Myocyte (in vitro differentiated cells): ENCODE data around the gene GABARAP. TPM values are rescaled to one million over a fixed set of nuclear protein-coding genes. Genes with fewer than 3 reads are reported as not detected.

Source experiments
- DNase-seq: peaks from one replicate; pipeline ENCODE4 v3.0.0-alpha.2; 2012; ENCODE audit warnings: low read depth
- total RNA-seq: library from RNA; depleted of rRNA; stranded (reverse); fragments of >200 nt; gene quantifications from 2 replicates; pipeline ENCODE4 v1.2.3, GENCODE V29; 2014

Gene GABARAP
- total RNA-seq, 1 donor from 2014 or later = 315 TPM

- peak; percentile 31 for DNase-seq
These were observed 18.9 kb downstream of the GABARAP start for GRCh38 chr17:7223375-7223774.

GRCh38 chr17:7222972-7223292, 19.3 kb downstream of the GABARAP start:
- no peak for DNase-seq

DNA sequence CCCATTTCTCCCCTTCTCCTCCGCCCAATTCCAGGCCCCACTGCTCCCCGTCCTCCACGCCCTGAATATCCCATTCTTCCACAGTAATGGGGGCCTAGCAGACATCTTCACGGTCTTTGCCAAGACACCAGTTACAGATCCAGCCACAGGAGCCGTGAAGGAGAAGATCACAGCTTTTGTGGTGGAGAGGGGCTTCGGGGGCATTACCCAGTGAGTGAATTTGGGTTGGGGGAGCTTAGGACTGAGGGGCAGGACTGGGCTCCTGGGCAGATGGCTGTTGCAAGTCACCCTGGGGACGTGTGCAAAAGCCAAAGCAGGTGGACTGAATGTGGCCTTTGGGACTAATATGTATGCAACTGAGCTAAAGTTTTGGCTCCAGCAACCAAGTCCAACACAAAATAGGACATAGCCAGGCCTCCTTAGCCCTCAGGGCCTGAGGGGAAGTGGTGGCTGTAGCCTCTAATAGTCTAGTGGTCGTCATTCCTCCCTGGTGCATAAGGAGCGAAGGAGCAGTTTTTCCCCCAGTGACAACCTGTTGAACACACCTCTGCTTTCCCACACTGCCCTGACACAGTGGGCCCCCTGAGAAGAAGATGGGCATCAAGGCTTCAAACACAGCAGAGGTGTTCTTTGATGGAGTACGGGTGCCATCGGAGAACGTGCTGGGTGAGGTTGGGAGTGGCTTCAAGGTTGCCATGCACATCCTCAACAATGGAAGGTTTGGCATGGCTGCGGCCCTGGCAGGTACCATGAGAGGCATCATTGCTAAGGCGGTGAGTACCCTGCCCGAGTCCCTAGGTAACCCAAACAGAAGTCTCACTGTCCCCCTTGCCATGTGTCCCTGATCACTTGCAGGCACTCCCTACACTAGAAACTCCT, 19.9 kb downstream of the GABARAP start:
- DNase-seq = peak; percentile 9

DNA sequence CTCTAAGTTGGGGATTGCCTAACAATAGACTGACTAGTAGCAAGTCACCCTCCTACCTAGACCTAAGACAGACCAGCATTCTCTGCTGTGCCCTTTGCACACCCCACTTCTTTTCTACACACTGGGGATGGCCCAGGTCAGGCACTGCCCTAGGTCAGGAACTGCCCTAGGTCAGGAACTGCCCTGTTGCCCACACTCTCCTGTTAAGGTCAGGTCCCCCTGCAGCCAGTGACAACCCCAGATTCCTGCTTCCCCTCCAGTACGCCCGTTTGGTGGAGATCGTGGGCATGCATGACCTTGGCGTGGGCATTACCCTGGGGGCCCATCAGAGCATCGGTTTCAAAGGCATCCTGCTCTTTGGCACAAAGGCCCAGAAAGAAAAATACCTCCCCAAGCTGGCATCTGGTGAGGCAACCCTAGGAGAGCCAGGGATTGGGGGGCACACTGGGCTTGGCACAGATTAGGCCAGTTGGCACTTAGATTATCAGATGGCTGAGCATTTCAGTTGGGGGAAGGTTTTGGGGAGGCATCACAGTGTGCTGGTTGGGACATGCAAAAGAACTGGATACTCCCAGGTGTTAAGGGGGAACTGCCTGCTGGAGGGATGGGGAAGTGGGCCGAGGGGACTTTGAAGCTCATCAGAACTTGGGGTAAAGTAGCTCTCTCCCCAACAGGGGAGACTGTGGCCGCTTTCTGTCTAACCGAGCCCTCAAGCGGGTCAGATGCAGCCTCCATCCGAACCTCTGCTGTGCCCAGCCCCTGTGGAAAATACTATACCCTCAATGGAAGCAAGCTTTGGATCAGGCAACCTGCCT, 20.8 kb downstream of the GABARAP start:
- DNase-seq = no peak

DNA sequence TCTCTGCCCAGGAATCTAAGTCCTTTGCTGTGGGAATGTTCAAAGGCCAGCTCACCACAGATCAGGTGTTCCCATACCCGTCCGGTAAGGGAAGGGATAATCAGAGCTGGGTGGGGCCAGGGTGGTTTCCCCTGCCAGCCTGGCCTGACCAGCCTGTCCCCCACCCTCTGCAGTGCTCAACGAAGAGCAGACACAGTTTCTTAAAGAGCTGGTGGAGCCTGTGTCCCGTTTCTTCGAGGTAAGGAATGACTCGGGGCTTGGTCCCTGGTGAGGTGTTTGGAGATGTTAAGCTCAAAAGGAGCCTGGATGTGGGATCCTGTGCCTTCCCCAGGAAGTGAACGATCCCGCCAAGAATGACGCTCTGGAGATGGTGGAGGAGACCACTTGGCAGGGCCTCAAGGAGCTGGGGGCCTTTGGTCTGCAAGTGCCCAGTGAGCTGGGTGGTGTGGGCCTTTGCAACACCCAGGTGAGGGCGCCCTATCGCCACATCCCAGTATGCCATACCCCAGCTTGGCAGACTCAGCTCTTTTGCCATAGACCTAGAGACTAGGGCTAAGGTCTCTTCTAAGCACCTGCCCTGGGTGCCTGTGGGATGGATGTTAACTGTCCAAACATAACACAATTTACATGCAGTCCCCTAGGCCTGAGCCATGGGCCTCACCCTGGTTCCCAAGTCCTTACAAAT, 21.5 kb downstream of the GABARAP start:
- peak; percentile 79 for DNase-seq

GRCh38 chr17:7219812-7220592, 22.2 kb downstream of the GABARAP start, which contains the start of the genes ACADVL and DLG4:
TSS of gene ACADVL (plus strand) at chr17:7219938. CDS start at chr17:7219985, 47 bp downstream.
TSS of gene DLG4 (minus strand) at chr17:7219836.
- peak; percentile 92 for DNase-seq

GRCh38 chr17:7219229-7219811, 22.9 kb downstream of the GABARAP start:
- no peak for DNase-seq

DNA sequence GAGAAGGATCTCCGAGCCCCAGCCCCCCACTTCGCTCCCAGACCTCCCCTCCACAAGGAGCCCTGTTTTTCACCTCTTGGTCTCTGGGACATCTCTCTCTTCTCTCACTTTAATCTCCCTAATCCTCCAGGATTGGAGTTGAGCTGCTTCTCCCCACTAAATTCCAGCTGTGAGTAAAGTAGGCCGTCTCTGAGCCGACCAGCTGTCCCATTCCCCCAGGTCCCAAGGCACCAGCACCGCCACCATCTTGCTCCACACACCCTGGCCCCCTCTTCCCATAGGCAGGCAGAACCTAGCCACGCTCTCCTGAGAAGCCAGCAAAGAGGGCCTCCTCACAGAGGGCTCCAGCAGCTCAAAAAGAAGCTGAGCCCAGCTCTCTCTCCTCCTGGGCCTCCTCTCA, 23.5 kb downstream of the GABARAP start:
- no peak for DNase-seq

GRCh38 chr17:7218166-7218565, 24.1 kb downstream of the GABARAP start:
- no peak for DNase-seq

GRCh38 chr17:7217113-7217987, 24.9 kb downstream of the GABARAP start:
- peak; percentile 70 for DNase-seq

GRCh38 chr17:7216242-7217112, 25.8 kb downstream of the GABARAP start:
- DNase-seq = no peak

DNA sequence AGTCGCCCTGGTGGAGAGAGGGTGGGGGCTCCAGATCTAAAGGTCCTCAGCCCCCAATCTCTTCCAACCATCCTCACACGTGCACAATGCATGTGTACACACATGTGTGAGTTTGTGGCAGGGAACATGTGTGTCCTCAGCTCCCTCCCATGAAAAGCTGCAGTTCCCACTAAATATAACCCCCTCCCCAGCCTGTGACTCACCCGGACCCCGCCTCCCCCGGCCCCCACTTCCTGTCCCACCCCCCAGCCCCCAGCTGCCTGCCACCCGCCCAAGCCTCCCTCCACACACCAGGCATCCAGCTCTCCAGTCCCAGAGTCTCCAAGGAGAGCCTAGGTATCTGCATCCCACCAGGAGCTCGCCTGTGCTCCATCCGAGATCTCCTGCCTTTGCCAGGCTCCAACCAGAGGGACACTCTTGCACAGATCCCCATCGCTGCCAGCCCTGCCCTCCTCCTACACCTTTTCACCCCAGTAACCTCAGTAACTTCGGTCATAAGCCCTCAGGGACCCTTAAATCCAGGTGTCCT, 26.5 kb downstream of the GABARAP start:
- DNase-seq = no peak

GRCh38 chr17:7215136-7215638, 27.1 kb downstream of the GABARAP start:
- DNase-seq = no peak

DNA sequence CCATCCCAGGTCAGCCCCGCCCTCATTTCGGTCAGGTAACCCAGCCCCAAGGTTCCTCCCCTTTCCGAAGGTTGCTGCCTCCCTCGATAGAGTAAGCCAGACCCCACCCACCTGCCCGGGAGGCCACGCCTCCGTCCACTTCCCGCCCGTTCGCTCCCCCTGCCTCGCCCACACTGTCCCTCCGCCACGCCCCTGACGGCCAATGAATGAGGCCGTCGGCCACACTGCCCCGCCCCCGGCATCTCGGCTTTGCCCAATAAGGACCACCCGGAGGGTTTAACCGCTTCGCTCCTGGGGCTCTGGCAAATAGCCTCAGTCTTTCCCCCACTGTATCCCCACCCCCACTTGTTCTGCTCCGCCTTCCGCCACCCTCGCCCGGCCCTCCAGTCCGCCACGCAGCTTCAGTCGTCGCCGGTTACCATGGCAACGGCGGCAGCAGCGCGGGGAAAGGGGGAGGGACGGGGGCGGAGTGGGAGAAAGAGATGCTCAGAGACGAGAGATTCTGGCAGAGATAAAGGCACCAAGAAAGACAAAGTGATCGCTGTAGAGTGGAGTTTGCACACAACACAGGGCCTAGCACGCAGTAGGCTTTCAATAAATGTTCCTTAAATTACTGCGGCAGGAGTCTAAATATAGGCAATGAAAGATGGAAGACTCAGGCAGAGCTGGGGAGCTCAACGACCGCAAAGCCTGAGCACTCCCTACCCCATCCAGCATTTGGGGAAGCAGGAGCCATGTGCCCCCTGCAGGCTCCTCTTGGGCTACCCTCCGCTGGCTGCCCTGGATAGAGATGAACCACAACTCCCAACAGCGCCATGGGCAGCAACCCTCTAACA, 27.7 kb downstream of the GABARAP start:
- DNase-seq = peak; percentile 97

- DNase-seq = peak; percentile 59
These were observed 28.4 kb downstream of the GABARAP start for GRCh38 chr17:7213895-7214299.

- DNase-seq = no peak
These were observed 30.6 kb downstream of the GABARAP start for GRCh38 chr17:7211491-7212273.
